Measurements from ENCODE around the gene SEC24C.
"Not testable (repeated sequence)": the region's sequence is repeated elsewhere in the genome, so short reads cannot be mapped to it uniquely, and the experiment has no call there.

The SEC24C gene

GRCh38 chr10:73786512-73786885 is 42.3 kb downstream of the SEC24C start:
- no peak for DNase-seq (ENCODE audit: low spot score in 2 of 2)
- peaks cover 11% of the 10 kb centered on the region for H3K36me3 ChIP-seq (replicated peaks)
- in situ Hi-C loops (cut with MboI; ENCODE audit: low sequenced_read_pairs): no loop called here
- peak overlapping the region; percentile 77 for H3K4me3 ChIP-seq
- H3K4me1 ChIP-seq: peaks cover 13% of the 10 kb centered on the region
- H3K27me3 ChIP-seq (ENCODE audit: low read depth): no peaks in the 10 kb centered on the region
- no peaks in the 10 kb centered on the region for H3K9me3 ChIP-seq

GRCh38 chr10:73787031-73787800 is 43.0 kb downstream of the SEC24C start:
- Histone ChIP-seq H3K36me3 (replicated peaks) (peaks cover 12% of the 10 kb centered on the region), H3K4me1 (peaks cover 13% of the 10 kb centered on the region)
- in situ Hi-C loops (cut with MboI; ENCODE audit: low sequenced_read_pairs); H3K9me3 ChIP-seq; H3K4me3 ChIP-seq; DNase-seq (ENCODE audit: low spot score in 2 of 2); H3K27me3 ChIP-seq (ENCODE audit: low read depth): not testable (repeated sequence)

DNA sequence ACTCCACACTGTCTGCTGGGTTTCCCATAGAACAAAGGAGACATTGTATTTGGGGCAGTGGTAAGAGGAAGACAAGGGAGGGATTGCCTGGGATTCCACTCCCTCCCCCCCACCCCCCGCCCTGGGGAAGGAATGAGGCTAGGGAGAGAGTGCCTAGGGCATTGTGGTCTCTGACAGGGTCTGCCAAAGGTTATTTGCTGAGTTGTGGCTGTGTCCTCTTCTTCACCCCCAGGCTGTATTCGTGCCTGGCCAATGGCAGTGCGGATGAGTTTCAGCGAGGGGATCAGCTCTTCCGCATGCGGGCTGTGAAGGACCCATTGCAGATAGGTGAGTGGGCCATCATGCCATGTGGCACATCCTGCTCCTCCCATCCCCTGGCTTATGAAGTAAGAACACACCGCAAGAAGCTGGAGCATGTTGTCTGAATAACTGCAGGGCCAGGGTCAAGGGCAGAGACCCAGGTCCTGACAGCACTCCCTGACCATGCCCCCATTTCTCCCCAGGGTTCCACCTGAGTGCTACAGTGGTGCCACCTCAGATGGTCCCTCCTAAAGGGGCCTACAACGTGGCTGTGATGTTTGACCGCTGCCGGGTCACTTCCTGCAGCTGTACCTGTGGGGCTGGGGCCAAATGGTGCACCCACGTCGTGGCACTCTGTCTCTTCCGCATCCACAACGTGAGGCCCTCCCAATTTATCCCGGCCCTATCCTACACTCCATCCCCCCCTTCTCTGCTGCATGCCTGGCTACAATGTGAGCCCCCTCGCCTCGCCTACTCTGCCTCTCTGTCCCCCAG is 44.9 kb downstream of the SEC24C start:
- Histone ChIP-seq H3K27me3 (ENCODE audit: low read depth) (no peaks in the 10 kb centered on the region), H3K4me1 (peaks cover 7% of the 10 kb centered on the region), H3K4me3 (no peak overlapping the region), H3K9me3 (no peaks in the 10 kb centered on the region), H3K36me3 (replicated peaks) (peaks cover 23% of the 10 kb centered on the region)
- no peak for DNase-seq (ENCODE audit: low spot score in 2 of 2)
- in situ Hi-C loops (cut with MboI; ENCODE audit: low sequenced_read_pairs): no loop called here

DNA sequence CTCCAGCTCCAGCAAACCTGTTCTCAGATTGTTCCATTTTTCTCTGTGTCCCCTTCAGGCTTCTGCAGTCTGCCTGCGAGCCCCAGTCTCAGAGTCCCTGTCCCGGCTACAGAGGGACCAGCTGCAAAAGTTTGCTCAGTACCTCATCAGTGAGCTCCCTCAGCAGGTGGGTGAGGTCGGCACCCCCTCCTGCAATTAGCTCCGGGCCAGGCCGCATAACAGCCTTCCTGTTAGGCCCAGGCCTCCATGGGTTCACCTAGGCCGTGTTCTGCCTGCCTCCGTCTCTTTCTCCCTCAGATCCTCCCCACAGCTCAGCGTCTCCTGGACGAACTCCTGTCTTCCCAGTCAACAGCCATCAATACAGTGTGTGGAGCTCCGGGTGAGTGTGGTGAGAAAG is 45.5 kb downstream of the SEC24C start:
- Histone ChIP-seq H3K9me3 (no peaks in the 10 kb centered on the region), H3K36me3 (replicated peaks) (peaks cover 28% of the 10 kb centered on the region), H3K27me3 (ENCODE audit: low read depth) (no peaks in the 10 kb centered on the region)

DNA sequence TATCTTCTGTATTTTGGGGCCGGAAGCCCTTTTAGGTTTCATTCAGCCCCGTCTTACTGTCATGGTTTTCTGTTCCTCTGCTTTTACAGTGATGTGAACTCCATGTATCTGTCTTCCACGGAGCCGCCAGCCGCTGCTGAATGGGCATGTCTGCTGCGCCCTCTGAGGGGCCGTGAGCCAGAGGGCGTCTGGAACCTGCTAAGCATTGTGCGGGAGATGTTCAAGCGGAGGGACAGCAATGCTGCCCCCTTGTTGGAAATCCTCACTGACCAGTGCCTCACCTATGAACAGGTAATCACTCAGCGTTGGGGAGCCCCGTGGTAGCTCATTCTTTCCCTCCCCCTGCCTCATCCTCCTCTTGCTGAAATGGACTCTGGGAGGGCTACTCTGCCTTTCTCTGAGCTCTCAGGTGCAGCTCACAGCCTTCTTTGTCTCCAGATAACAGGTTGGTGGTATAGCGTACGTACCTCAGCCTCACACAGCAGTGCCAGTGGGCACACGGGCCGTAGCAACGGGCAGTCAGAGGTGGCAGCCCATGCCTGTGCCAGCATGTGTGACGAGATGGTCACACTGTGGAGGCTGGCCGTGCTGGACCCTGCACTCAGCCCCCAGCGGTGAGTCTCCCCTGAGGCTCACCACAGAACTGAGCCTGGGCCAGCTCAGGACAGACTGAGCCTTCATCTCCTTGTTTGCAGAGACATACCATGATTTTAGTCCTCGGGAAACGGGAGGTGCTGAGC is 46.9 kb downstream of the SEC24C start:
- H3K27me3 ChIP-seq (ENCODE audit: low read depth): no peaks in the 10 kb centered on the region
- H3K4me3 ChIP-seq: no peak overlapping the region
- peaks cover 3% of the 10 kb centered on the region; the same call in 1 of the 2 replicates for H3K4me1 ChIP-seq
- peaks cover 32% of the 10 kb centered on the region for H3K36me3 ChIP-seq (replicated peaks)
- in situ Hi-C loops (cut with MboI; ENCODE audit: low sequenced_read_pairs): no loop called here
- DNase-seq (ENCODE audit: low spot score in 2 of 2): no peak
- H3K9me3 ChIP-seq: no peaks in the 10 kb centered on the region

More for the DNA sequence above, 45.5 kb downstream of the SEC24C start:
- DNase-seq (ENCODE audit: low spot score in 2 of 2): no peak
- H3K4me1 ChIP-seq: peaks cover 6% of the 10 kb centered on the region
- in situ Hi-C loops (cut with MboI; ENCODE audit: low sequenced_read_pairs): no loop called here
- no peak overlapping the region for H3K4me3 ChIP-seq

DNA sequence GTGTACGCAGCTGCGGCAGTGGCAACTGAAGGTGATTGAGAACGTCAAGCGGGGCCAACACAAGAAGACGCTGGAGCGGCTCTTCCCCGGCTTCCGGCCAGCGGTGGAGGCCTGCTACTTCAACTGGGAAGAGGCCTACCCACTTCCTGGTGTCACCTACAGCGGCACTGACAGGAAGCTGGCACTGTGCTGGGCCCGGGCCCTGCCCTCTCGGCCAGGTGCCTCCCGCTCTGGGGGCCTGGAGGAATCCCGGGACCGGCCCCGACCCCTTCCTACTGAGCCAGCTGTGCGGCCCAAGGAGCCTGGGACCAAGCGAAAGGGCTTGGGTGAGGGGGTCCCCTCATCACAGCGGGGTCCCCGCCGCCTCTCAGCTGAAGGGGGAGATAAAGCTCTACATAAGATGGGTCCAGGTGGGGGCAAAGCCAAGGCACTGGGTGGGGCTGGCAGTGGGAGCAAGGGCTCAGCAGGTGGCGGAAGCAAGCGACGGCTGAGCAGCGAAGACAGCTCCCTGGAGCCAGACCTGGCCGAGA is 47.8 kb downstream of the SEC24C start:
- no peaks in the 10 kb centered on the region for H3K9me3 ChIP-seq
- H3K36me3 ChIP-seq (replicated peaks): peaks cover 39% of the 10 kb centered on the region
- DNase-seq (ENCODE audit: low spot score in 2 of 2): no peak
- in situ Hi-C loops (cut with MboI; ENCODE audit: low sequenced_read_pairs): no loop called here
- H3K4me1 ChIP-seq: no peaks in the 10 kb centered on the region
- H3K4me3 ChIP-seq: no peak overlapping the region
- H3K27me3 ChIP-seq (ENCODE audit: low read depth): no peaks in the 10 kb centered on the region

DNA sequence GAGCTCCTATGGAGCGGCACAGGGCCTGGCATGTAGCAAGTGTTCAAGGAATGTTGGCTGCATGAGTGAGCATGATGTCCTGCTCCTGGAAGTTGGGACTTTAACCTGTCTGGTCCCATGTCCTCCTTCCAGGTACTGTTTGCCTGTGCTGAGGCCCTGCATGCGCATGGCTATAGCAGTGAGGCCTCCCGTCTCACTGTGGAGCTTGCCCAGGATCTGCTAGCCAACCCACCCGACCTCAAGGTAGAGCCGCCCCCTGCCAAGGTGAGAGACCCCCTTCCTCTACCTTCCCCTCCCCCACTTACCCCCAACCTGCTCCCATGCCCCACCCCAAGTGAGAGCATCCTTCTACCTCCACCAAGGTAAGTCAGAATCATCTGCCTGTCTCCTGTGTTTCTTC is 49.3 kb downstream of the SEC24C start:
- Histone ChIP-seq H3K4me1 (no peaks in the 10 kb centered on the region), H3K9me3 (no peaks in the 10 kb centered on the region), H3K36me3 (replicated peaks) (peaks cover 42% of the 10 kb centered on the region), H3K4me3 (no peak overlapping the region), H3K27me3 (ENCODE audit: low read depth) (no peaks in the 10 kb centered on the region)
- no peak for DNase-seq (ENCODE audit: low spot score in 2 of 2)
- in situ Hi-C loops (cut with MboI; ENCODE audit: low sequenced_read_pairs): no loop called here

DNA sequence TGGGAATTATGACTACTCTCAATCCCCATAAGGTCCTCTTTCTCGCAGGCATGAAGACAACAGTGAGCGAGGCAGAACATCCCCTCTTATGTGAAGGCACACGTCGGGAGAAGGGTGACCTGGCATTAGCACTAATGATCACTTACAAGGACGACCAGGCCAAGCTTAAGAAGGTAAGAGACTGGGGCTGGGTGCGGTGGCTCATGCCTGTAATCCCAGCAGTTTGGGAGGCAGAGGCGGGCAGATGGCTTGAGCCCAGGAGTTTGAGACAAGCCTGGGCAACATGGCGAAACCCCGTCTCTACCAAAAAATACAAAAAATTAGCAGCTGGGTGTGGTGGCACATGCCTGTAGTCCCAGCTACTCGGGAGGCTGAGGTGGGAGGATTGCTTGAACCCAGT is 51.3 kb downstream of the SEC24C start:
- peaks cover 42% of the 10 kb centered on the region for H3K36me3 ChIP-seq (replicated peaks)
- in situ Hi-C loops (cut with MboI; ENCODE audit: low sequenced_read_pairs); DNase-seq (ENCODE audit: low spot score in 2 of 2); H3K4me3 ChIP-seq; H3K9me3 ChIP-seq; H3K27me3 ChIP-seq (ENCODE audit: low read depth); H3K4me1 ChIP-seq: not testable (repeated sequence)

GRCh38 chr10:73796035-73796434 is 51.9 kb downstream of the SEC24C start:
- H3K4me1 ChIP-seq; DNase-seq (ENCODE audit: low spot score in 2 of 2); H3K9me3 ChIP-seq; in situ Hi-C loops (cut with MboI; ENCODE audit: low sequenced_read_pairs); H3K4me3 ChIP-seq; H3K27me3 ChIP-seq (ENCODE audit: low read depth): not testable (repeated sequence)
- peaks cover 41% of the 10 kb centered on the region for H3K36me3 ChIP-seq (replicated peaks)

DNA sequence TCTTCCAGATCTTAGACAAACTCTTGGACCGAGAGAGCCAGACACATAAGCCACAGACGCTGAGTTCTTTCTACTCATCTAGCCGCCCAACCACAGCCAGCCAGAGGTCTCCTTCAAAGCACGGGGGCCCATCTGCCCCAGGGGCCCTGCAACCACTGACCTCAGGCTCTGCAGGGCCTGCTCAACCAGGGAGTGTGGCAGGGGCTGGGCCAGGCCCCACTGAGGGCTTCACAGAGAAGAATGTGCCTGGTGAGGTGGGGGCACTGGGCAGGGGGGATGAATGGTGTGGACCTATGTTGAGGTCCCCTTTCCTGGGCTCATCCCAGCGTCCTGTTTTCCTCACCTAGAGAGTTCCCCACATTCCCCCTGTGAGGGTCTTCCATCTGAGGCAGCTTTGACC is 52.6 kb downstream of the SEC24C start:
- H3K4me1 ChIP-seq: no peaks in the 10 kb centered on the region
- in situ Hi-C loops (cut with MboI; ENCODE audit: low sequenced_read_pairs): no loop called here
- no peaks in the 10 kb centered on the region for H3K9me3 ChIP-seq
- DNase-seq (ENCODE audit: low spot score in 2 of 2): no peak
- H3K27me3 ChIP-seq (ENCODE audit: low read depth): no peaks in the 10 kb centered on the region
- peaks cover 42% of the 10 kb centered on the region for H3K36me3 ChIP-seq (replicated peaks)
- no peak overlapping the region for H3K4me3 ChIP-seq

GRCh38 chr10:73797324-73798025 is 53.3 kb downstream of the SEC24C start:
- Histone ChIP-seq H3K4me1 (no peaks in the 10 kb centered on the region), H3K9me3 (no peaks in the 10 kb centered on the region), H3K27me3 (ENCODE audit: low read depth) (no peaks in the 10 kb centered on the region), H3K36me3 (replicated peaks) (peaks cover 49% of the 10 kb centered on the region), H3K4me3 (no peak overlapping the region)
- in situ Hi-C loops (cut with MboI; ENCODE audit: low sequenced_read_pairs): no loop called here
- no peak for DNase-seq (ENCODE audit: low spot score in 2 of 2)

GRCh38 chr10:73798087-73798486 is 53.9 kb downstream of the SEC24C start:
- no peak for DNase-seq (ENCODE audit: low spot score in 2 of 2)
- Histone ChIP-seq H3K27me3 (ENCODE audit: low read depth) (no peaks in the 10 kb centered on the region), H3K36me3 (replicated peaks) (peaks cover 51% of the 10 kb centered on the region), H3K4me3 (no peak overlapping the region), H3K9me3 (no peaks in the 10 kb centered on the region), H3K4me1 (no peaks in the 10 kb centered on the region)
- in situ Hi-C loops (cut with MboI; ENCODE audit: low sequenced_read_pairs): no loop called here

- Histone ChIP-seq H3K9me3 (no peaks in the 10 kb centered on the region), H3K36me3 (replicated peaks) (peaks cover 49% of the 10 kb centered on the region), H3K27me3 (ENCODE audit: low read depth) (no peaks in the 10 kb centered on the region), H3K4me3 (no peak overlapping the region), H3K4me1 (no peaks in the 10 kb centered on the region)
- in situ Hi-C loops (cut with MboI; ENCODE audit: low sequenced_read_pairs): no loop called here
- no peak for DNase-seq (ENCODE audit: low spot score in 2 of 2)
These were observed 54.9 kb downstream of the SEC24C start for GRCh38 chr10:73798927-73799560.
